Tibial nerve (tissue), 4 donors: ENCODE data around the gene TRIM69. TPM values are rescaled to one million over a fixed set of nuclear protein-coding genes. Genes with fewer than 3 reads are reported as not detected.
"Not testable (repeated sequence)": the region's sequence is repeated elsewhere in the genome, so short reads cannot be mapped to it uniquely, and the experiment has no call there.

ENCODE experiments used
- DNase-seq, 2 donors: peaks; one replicate each; pipeline ENCODE4 v3.0.0-alpha.2; 2019; ENCODE audit warnings: low spot score in 2 of 2
- H3K27ac ChIP-seq, 4 donors: fragments of 200-600 bp; sonication (generic) in 3 of 4; one replicate each; pipeline ENCODE4 v1.5.1; 2017 to 2019; ENCODE audit warnings: mild to moderate bottlenecking in 1 of 4
- H3K27me3 ChIP-seq, 2 donors: fragments of 200-600 bp; sonication (generic) in 1 of 2; one replicate each; pipeline versions ENCODE4 v1.5.1 to v1.6.0; 2017 to 2019
- H3K36me3 ChIP-seq, 3 donors: fragments of 200-600 bp; sonication (generic); one replicate each; pipeline ENCODE4 v1.5.1; 2018 to 2019
- H3K4me1 ChIP-seq, 4 donors: fragments of 200-600 bp; sonication (generic) in 3 of 4; one replicate each; pipeline ENCODE4 v1.5.1; 2017 to 2019
- H3K4me3 ChIP-seq, 4 donors: fragments of 200-600 bp; sonication (generic) in 3 of 4; one replicate each; pipeline ENCODE4 v1.5.1; 2017 to 2019; ENCODE audit warnings: mild to moderate bottlenecking in 1 of 4, moderate library complexity in 1 of 4
- H3K9me3 ChIP-seq, 4 donors: fragments of 200-600 bp; sonication (generic) in 3 of 4; one replicate each; pipeline ENCODE4 v1.5.1; 2017 to 2019
- CTCF ChIP-seq, 5 experiments: fragments of 200-600 bp in 3 of 5; fragments of 450-650 bp in 2 of 5; sonication (generic) in 3 of 5; IDR thresholded peaks; one replicate each; pipeline ENCODE4 v1.5.1; 2016 to 2019; ENCODE audit warnings: antibody characterized with exemption in 5 of 5, mild to moderate bottlenecking in 3 of 5, moderate library complexity in 2 of 5
- EP300 ChIP-seq, 2 donors: sonication (generic); formaldehyde crosslinking; IDR thresholded peaks; one replicate each; pipeline ENCODE4 v1.6.1; 2017; ENCODE audit warnings: antibody characterized with exemption in 2 of 2, mild to moderate bottlenecking in 1 of 2
- POLR2A ChIP-seq, 2 donors: fragments of 450-650 bp; IDR thresholded peaks; one replicate each; pipeline ENCODE4 v1.6.1; 2017; ENCODE audit warnings: antibody characterized with exemption in 2 of 2, mild to moderate bottlenecking in 2 of 2, moderate library complexity in 2 of 2
- WGBS, 2 donors: methylation state at CpG; one replicate each; pipeline ENCODE4 v1.1.5; 2018; 5-methylcytosine and 5-hydroxymethylcytosine counted together
- total RNA-seq, 4 donors: library from RNA; depleted of rRNA; stranded (reverse); fragments of >200 nt; gene quantifications; one replicate each; pipeline ENCODE4 v1.1.0, GENCODE V29; 2016

The TRIM69 gene
- total RNA-seq, 4 donors from 2014 or later, result 11.7 to 27.1 (median 19.3) TPM

DNA sequence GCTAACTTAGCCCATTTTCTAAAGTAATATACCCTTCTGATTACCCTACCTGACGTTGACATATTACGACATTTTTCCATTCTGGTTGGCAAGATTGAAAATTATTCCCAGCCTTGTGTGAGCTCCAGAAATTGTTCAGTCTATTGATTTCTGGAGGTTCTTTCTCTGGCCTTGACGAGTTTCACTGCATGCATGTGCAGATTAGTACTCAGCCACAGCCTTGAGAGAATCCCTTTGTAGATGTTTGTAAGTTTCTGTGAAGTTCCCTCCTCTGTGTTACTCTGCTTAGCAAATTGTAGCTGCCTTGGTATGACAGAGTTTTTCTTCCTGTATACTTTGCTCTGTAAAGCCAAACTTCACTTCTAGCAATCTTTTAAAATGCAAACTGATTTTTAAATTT, 27.5 kb downstream of the TRIM69 start:
- TF ChIP-seq POLR2A (IDR thresholded peaks at IDR 0.05), result no peak
- no peak for TF ChIP-seq CTCF (IDR thresholded peaks at IDR 0.05)
- no peak for TF ChIP-seq EP300 (IDR thresholded peaks at IDR 0.05)
- Histone ChIP-seq H3K4me1 (no peaks in the 10 kb centered on the region), H3K9me3 (no peaks in the 10 kb centered on the region), H3K36me3 (no peaks in the 10 kb centered on the region), H3K27ac (no peak overlapping the region), H3K27me3 (no peaks in the 10 kb centered on the region), H3K4me3 (no peak overlapping the region)
- no peak for DNase-seq
- 70 to 82% methylated on average over 3 of the region's 3 CpGs for WGBS, 2 donors

DNA sequence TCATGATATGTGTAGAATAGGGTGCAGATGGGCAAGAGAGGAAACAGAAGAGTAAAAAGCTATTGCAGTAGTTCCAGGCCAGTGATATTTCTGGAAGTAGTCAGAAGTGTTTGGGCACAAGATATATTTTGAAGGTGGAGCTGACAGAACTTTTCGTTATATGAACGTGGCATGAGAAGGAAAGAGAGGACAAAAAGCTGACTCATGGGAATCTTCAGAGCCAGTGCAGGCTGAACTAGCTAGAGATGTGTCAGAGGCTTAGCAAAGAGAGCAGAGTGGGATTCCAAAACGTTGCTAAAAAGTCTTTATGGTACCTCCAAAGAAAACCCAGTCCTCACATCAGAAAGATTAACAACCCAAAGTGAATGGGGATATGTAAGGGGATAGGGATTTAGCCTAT, 28.7 kb downstream of the TRIM69 start:
- DNase-seq, result no peak
- Histone ChIP-seq H3K4me3 (no peak overlapping the region), H3K27ac (no peak overlapping the region), H3K27me3 (no peaks in the 10 kb centered on the region), H3K4me1 (no peaks in the 10 kb centered on the region), H3K36me3 (no peaks in the 10 kb centered on the region), H3K9me3 (peaks cover 0 to 1% (median 0%) of the 10 kb centered on the region in 4 donors)
- WGBS, 2 donors, result 30 to 32% methylated on average over 3 of the region's 3 CpGs
- TF ChIP-seq POLR2A (IDR thresholded peaks at IDR 0.05) (no peak), CTCF (IDR thresholded peaks at IDR 0.05) (no peak), EP300 (IDR thresholded peaks at IDR 0.05) (no peak)

DNA sequence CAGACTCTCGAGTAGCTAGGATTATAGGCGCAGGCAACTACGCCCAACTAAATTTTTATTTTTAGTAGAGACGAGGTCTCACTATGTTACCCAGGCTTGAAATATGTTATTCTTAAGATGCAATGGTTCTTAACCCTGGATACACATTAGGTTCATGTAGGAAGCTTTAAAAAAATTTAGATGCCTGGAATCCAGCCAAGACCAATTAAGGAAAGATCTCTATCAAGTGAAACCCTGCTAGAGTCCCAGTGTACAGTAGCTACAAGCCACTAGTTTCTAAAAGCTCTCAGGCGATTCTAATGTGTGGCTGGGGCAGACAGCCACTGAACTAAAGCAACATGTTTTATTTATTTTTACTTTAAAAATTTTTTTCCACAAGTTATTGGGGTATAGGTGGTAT, 33.2 kb downstream of the TRIM69 start:
- Histone ChIP-seq H3K27ac (no peak overlapping the region), H3K4me3 (no peak overlapping the region), H3K27me3 (no peaks in the 10 kb centered on the region), H3K36me3 (no peaks in the 10 kb centered on the region), H3K4me1 (no peaks in the 10 kb centered on the region), H3K9me3 (peaks cover 0 to 20% (median 2%) of the 10 kb centered on the region in 4 donors)
- no peak for DNase-seq
- WGBS, 2 donors, result 71 to 74% methylated on average over 5 of the region's 5 CpGs
- TF ChIP-seq POLR2A (IDR thresholded peaks at IDR 0.05) (no peak), EP300 (IDR thresholded peaks at IDR 0.05) (no peak), CTCF (IDR thresholded peaks at IDR 0.05) (no peak)

- H3K27me3 ChIP-seq, H3K4me1 ChIP-seq, H3K36me3 ChIP-seq, H3K27ac ChIP-seq, DNase-seq, H3K4me3 ChIP-seq: not testable (repeated sequence)
- peaks cover 0 to 20% (median 2%) of the 10 kb centered on the region in 4 donors for H3K9me3 ChIP-seq
- whole genome bisulfite sequencing, 2 donors, result 77 to 85% methylated on average over 5 of the region's 5 CpGs
Observed at GRCh38 chr15:44770715-44771114, 34.4 kb downstream of the TRIM69 start.

GRCh38 chr15:44775953-44776352, 39.6 kb downstream of the TRIM69 start:
- TF ChIP-seq EP300 (IDR thresholded peaks at IDR 0.05) (no peak), POLR2A (IDR thresholded peaks at IDR 0.05) (no peak), CTCF (IDR thresholded peaks at IDR 0.05) (no peak)
- no peak for DNase-seq
- Histone ChIP-seq H3K36me3 (no peaks in the 10 kb centered on the region), H3K27ac (no peak overlapping the region), H3K27me3 (no peaks in the 10 kb centered on the region), H3K4me1 (no peaks in the 10 kb centered on the region), H3K9me3 (peaks cover 0 to 10% (median 0%) of the 10 kb centered on the region in 4 donors), H3K4me3 (no peak overlapping the region)
- 53 to 55% methylated on average over 4 of the region's 4 CpGs for WGBS, 2 donors

DNA sequence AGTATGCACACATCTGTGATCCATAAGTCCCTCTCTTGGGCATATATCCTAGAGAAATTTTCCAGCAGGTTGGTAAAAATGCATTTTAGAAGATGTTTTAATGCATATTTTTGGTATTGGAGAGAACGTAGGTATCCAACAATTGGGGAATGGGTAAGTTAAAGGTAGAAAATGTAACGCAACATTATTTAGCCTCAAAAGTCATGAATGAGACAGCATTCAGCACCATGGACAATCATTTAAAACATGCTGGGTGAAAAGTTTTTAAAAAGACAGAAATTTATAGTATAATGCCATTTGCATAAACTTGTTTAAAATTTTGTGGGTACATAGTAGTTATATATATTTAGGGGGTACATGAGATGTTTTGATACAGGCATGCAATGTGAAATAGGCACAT, 43.4 kb downstream of the TRIM69 start:
- Histone ChIP-seq H3K36me3 (no peaks in the 10 kb centered on the region), H3K9me3 (no peaks in the 10 kb centered on the region), H3K27me3 (no peaks in the 10 kb centered on the region), H3K4me1 (peaks cover 0 to 7% (median 0%) of the 10 kb centered on the region in 4 donors), H3K27ac (no peak overlapping the region), H3K4me3 (no peak overlapping the region)
- TF ChIP-seq POLR2A (IDR thresholded peaks at IDR 0.05) (no peak), CTCF (IDR thresholded peaks at IDR 0.05) (no peak), EP300 (IDR thresholded peaks at IDR 0.05) (no peak)
- no peak for DNase-seq
- 92 to 97% methylated on average over 2 of the region's 2 CpGs for WGBS, 2 donors
